Measurements from ENCODE around the gene EDC3. TPM values are rescaled to one million over a fixed set of nuclear protein-coding genes. Genes with fewer than 3 reads are reported as not detected.
"Not testable (repeated sequence)": the region's sequence is repeated elsewhere in the genome, so short reads cannot be mapped to it uniquely, and the experiment has no call there.

EDC3 gene
- total RNA-seq, 1 experiment from 2014 or later = 62.6 TPM

DNA sequence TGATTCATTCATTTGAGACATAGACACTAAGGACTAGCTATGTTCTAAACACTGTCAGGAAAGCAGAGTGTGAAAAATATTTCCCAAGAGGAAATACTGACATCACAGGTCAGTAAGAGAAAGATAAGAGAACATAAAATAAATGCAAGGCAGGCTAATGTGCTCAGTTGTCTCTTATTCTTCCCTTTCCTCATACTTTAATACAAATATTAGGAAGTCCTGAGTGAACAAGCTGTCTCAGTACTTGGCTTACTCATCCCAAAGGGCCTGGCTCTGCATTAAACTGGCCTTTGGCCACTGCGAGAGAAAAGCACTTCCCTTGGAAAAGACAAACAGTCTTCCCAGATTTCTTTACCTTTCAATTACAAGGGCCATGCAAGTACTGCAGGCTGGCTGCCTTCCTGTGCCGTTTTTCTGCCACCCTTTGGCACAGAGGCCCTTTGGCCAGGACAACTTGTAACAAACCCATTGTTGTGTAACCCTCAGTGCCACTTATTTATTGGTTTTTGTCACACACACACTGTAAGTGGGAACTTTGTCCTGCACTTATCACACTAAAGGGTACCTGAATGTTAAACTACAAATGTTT lies 31.7 kb downstream of the EDC3 start:
- intact Hi-C loops (cut with micrococcal nuclease; ENCODE audit: unreplicated experiment) = no loop called here
- no peak for TF ChIP-seq EZH2 (IDR thresholded peaks at IDR 0.05; ENCODE audit: borderline replicate concordance, low read depth, low read length, poor library complexity, severe bottlenecking)
- TF ChIP-seq CTCF (conservative IDR thresholded peaks at IDR 0.05; ENCODE audit: low read depth, low read length) = no peak

GRCh38 chr15:74663303-74664027 lies 32.4 kb downstream of the EDC3 start:
- H3K9me3 ChIP-seq (ENCODE audit: low read depth, low read length, poor library complexity, severe bottlenecking) = no peaks in the 10 kb centered on the region
- no peak overlapping the region for H3K4me3 ChIP-seq (ENCODE audit: low read depth, low read length, poor library complexity, severe bottlenecking)
- no peak overlapping the region for H3K27ac ChIP-seq (ENCODE audit: low read depth, low read length, poor library complexity, severe bottlenecking)
- POLR2A ChIA-PET (ENCODE audit: low non-redundant PET) = no interaction called here
- CTCF ChIA-PET = no interaction called here
- no peak for DNase-seq (ENCODE audit: low spot score)
- H3K27me3 ChIP-seq (replicated peaks; ENCODE audit: insufficient read depth, low read depth, low read length, poor library complexity) = no peaks in the 10 kb centered on the region
- BruUV-seq (replicated peaks) = no TSS peak
- TF ChIP-seq EZH2 (IDR thresholded peaks at IDR 0.05; ENCODE audit: borderline replicate concordance, low read depth, low read length, poor library complexity, severe bottlenecking) (no peak), CTCF (conservative IDR thresholded peaks at IDR 0.05; ENCODE audit: low read depth, low read length) (no peak)
- H3K36me3 ChIP-seq (ENCODE audit: insufficient read depth, low read length, poor library complexity, severe bottlenecking) = no peaks in the 10 kb centered on the region
- no peaks in the 10 kb centered on the region for H3K4me1 ChIP-seq (ENCODE audit: insufficient read depth, low read length, poor library complexity, severe bottlenecking)
- intact Hi-C loops (cut with micrococcal nuclease; ENCODE audit: unreplicated experiment) = no loop called here

More for the DNA sequence above, 31.7 kb downstream of the EDC3 start:
- H3K4me1 ChIP-seq (ENCODE audit: insufficient read depth, low read length, poor library complexity, severe bottlenecking) = no peaks in the 10 kb centered on the region
- no peak overlapping the region for H3K27ac ChIP-seq (ENCODE audit: low read depth, low read length, poor library complexity, severe bottlenecking)
- no peak for DNase-seq (ENCODE audit: low spot score)
- H3K36me3 ChIP-seq (ENCODE audit: insufficient read depth, low read length, poor library complexity, severe bottlenecking) = no peaks in the 10 kb centered on the region
- POLR2A ChIA-PET (ENCODE audit: low non-redundant PET) = no interaction called here
- H3K27me3 ChIP-seq (replicated peaks; ENCODE audit: insufficient read depth, low read depth, low read length, poor library complexity) = no peaks in the 10 kb centered on the region
- no peak overlapping the region for H3K4me3 ChIP-seq (ENCODE audit: low read depth, low read length, poor library complexity, severe bottlenecking)
- CTCF ChIA-PET = no interaction called here
- H3K9me3 ChIP-seq (ENCODE audit: low read depth, low read length, poor library complexity, severe bottlenecking) = no peaks in the 10 kb centered on the region
- no TSS peak for BruUV-seq (replicated peaks)

- TF ChIP-seq EZH2 (IDR thresholded peaks at IDR 0.05; ENCODE audit: borderline replicate concordance, low read depth, low read length, poor library complexity, severe bottlenecking) (no peak), CTCF (conservative IDR thresholded peaks at IDR 0.05; ENCODE audit: low read depth, low read length) (no peak)
- no peak overlapping the region for H3K4me3 ChIP-seq (ENCODE audit: low read depth, low read length, poor library complexity, severe bottlenecking)
- ChIA-PET POLR2A (ENCODE audit: low non-redundant PET) (interaction anchor here (0.6 kb wide), 1 partner anchor 103 kb away, joined by 3 read pairs; no protein-coding TSS in a partner anchor), CTCF (no interaction called here)
- no peaks in the 10 kb centered on the region for H3K9me3 ChIP-seq (ENCODE audit: low read depth, low read length, poor library complexity, severe bottlenecking)
- intact Hi-C loops (cut with micrococcal nuclease; ENCODE audit: unreplicated experiment) = no loop called here
- no peak for DNase-seq (ENCODE audit: low spot score)
- no peaks in the 10 kb centered on the region for H3K27me3 ChIP-seq (replicated peaks; ENCODE audit: insufficient read depth, low read depth, low read length, poor library complexity)
- BruUV-seq (replicated peaks) = no TSS peak
- no peaks in the 10 kb centered on the region for H3K36me3 ChIP-seq (ENCODE audit: insufficient read depth, low read length, poor library complexity, severe bottlenecking)
- H3K4me1 ChIP-seq (ENCODE audit: insufficient read depth, low read length, poor library complexity, severe bottlenecking) = no peaks in the 10 kb centered on the region
- no peak overlapping the region for H3K27ac ChIP-seq (ENCODE audit: low read depth, low read length, poor library complexity, severe bottlenecking)
These were observed 33.6 kb downstream of the EDC3 start for GRCh38 chr15:74662064-74662860.

- H3K9me3 ChIP-seq (ENCODE audit: low read depth, low read length, poor library complexity, severe bottlenecking); H3K36me3 ChIP-seq (ENCODE audit: insufficient read depth, low read length, poor library complexity, severe bottlenecking); CTCF ChIA-PET; H3K4me1 ChIP-seq (ENCODE audit: insufficient read depth, low read length, poor library complexity, severe bottlenecking); H3K4me3 ChIP-seq (ENCODE audit: low read depth, low read length, poor library complexity, severe bottlenecking); H3K27ac ChIP-seq (ENCODE audit: low read depth, low read length, poor library complexity, severe bottlenecking); H3K27me3 ChIP-seq (replicated peaks; ENCODE audit: insufficient read depth, low read depth, low read length, poor library complexity); intact Hi-C loops (cut with micrococcal nuclease; ENCODE audit: unreplicated experiment); POLR2A ChIA-PET (ENCODE audit: low non-redundant PET); DNase-seq (ENCODE audit: low spot score); BruUV-seq (replicated peaks): not testable (repeated sequence)
These were observed 34.5 kb downstream of the EDC3 start for GRCh38 chr15:74661280-74661679.

All from A673 (cell line).